Gastrocnemius medialis (tissue), 4 donors: ENCODE measurements around the gene MEX3C. TPM values are rescaled to one million over a fixed set of nuclear protein-coding genes. Genes with fewer than 3 reads are reported as not detected.

ENCODE experiments used
- ATAC-seq, 2 donors: fragments of 150-250 bp; one replicate each; pipeline ENCODE4 v1.9.1; 2016
- DNase-seq, 2 donors: peaks; one replicate each; pipeline ENCODE4 v3.0.0-alpha.2; 2019
- H3K27ac ChIP-seq, 4 donors: fragments of 200-600 bp; sonication (generic); 1 replicate in 1 of 4; 2 replicates in 3 of 4; pipeline ENCODE4 v1.5.1; 2016 to 2018; ENCODE audit warnings: mild to moderate bottlenecking in 2 of 4, moderate library complexity in 1 of 4
- H3K27me3 ChIP-seq, 3 donors: fragments of 200-600 bp; sonication (generic) in 2 of 3; 1 replicate in 1 of 3; 2 replicates in 2 of 3; pipeline versions ENCODE4 v1.5.1 to v1.6.0; 2016 to 2019; ENCODE audit warnings: mild to moderate bottlenecking in 1 of 3, moderate library complexity in 1 of 3
- H3K36me3 ChIP-seq, 2 donors: fragments of 200-600 bp; sonication (generic) in 1 of 2; one replicate each; pipeline ENCODE4 v1.5.1; 2017 to 2018
- H3K4me1 ChIP-seq, 2 donors: fragments of 200-600 bp; sonication (generic) in 1 of 2; one replicate each; pipeline ENCODE4 v1.5.1; 2016 to 2017; ENCODE audit warnings: mild to moderate bottlenecking in 2 of 2
- H3K4me3 ChIP-seq, 4 donors: fragments of 200-600 bp; sonication (generic) in 3 of 4; 1 replicate in 1 of 4; 2 replicates in 3 of 4; pipeline ENCODE4 v1.5.1; 2016 to 2019; ENCODE audit warnings: mild to moderate bottlenecking in 2 of 4
- H3K9me3 ChIP-seq, 3 donors: fragments of 200-600 bp; sonication (generic) in 2 of 3; 1 replicate in 1 of 3; 2 replicates in 2 of 3; pipeline ENCODE4 v1.5.1; 2016 to 2019
- CTCF ChIP-seq, 5 experiments: fragments of 450-650 bp in 3 of 5; fragments of 200-600 bp in 2 of 5; sonication (generic) in 2 of 5; IDR thresholded peaks in 4 of 5; conservative IDR thresholded peaks in 1 of 5; 1 replicate in 4 of 5; 2 replicates in 1 of 5; pipeline ENCODE4 v1.5.1; 2016 to 2019; ENCODE audit warnings: antibody characterized with exemption in 5 of 5, mild to moderate bottlenecking in 3 of 5, moderate library complexity in 3 of 5
- POLR2A ChIP-seq, 2 donors: fragments of 450-650 bp; IDR thresholded peaks; one replicate each; pipeline ENCODE4 v1.6.1; 2017; ENCODE audit warnings: antibody characterized with exemption in 2 of 2, mild to moderate bottlenecking in 2 of 2, moderate library complexity in 2 of 2
- in situ Hi-C, 4 donors: fragments of 200-750 bp; cut with MboI; loops; one replicate each; pipeline versions ENCODE4 v1.15.0 to v1.8.0; 2017; ENCODE audit warnings: low sequenced_read_pairs in 4 of 4
- intact Hi-C: fragments of 100-400 bp; cut with DNase I; formaldehyde crosslinking; loops from one replicate; pipeline ENCODE4 v1.15.1; 2023; ENCODE audit warnings: low total_unique reads
- total RNA-seq, 4 donors: library from RNA; depleted of rRNA; stranded (reverse); fragments of >200 nt; gene quantifications; one replicate each; pipeline versions ENCODE4 v1.1.0 to v1.2.3, GENCODE V29; 2016

Gene MEX3C
- total RNA-seq, 4 donors from 2014 or later = 8.8 to 14.9 (median 12.4) TPM

- in situ Hi-C loops (no loop called here), intact Hi-C loops (no loop called here)
- ATAC-seq = no peak
- Histone ChIP-seq H3K4me3 (no peak overlapping the region), H3K27me3 (no peaks in the 10 kb centered on the region), H3K27ac (no peak overlapping the region), H3K36me3 (no peaks in the 10 kb centered on the region), H3K4me1 (no peaks in the 10 kb centered on the region), H3K9me3 (no peaks in the 10 kb centered on the region)
- TF ChIP-seq POLR2A (IDR thresholded peaks at IDR 0.05) (no peak), CTCF (IDR thresholded peaks at IDR 0.05 in 4 of 5, conservative IDR thresholded peaks at IDR 0.05 in 1 of 5) (no peak)
- no peak for DNase-seq
Measured at GRCh38 chr18:51234117-51235008, 36.9 kb upstream of the MEX3C start.

GRCh38 chr18:51229328-51229727 lies 31.8 kb upstream of the MEX3C start:
- Histone ChIP-seq H3K36me3 (no peaks in the 10 kb centered on the region), H3K4me1 (no peaks in the 10 kb centered on the region), H3K9me3 (no peaks in the 10 kb centered on the region), H3K27ac (no peak overlapping the region), H3K27me3 (no peaks in the 10 kb centered on the region), H3K4me3 (no peak overlapping the region)
- DNase-seq = no peak
- no peak for TF ChIP-seq CTCF (IDR thresholded peaks at IDR 0.05 in 4 of 5, conservative IDR thresholded peaks at IDR 0.05 in 1 of 5)
- intact Hi-C loops = no loop called here
- in situ Hi-C loops = no loop called here
- no peak for ATAC-seq

- intact Hi-C loops (no loop called here), in situ Hi-C loops (no loop called here)
- TF ChIP-seq CTCF (IDR thresholded peaks at IDR 0.05 in 4 of 5, conservative IDR thresholded peaks at IDR 0.05 in 1 of 5) (no peak), POLR2A (IDR thresholded peaks at IDR 0.05) (no peak)
- no peak for DNase-seq
- Histone ChIP-seq H3K27me3 (no peaks in the 10 kb centered on the region), H3K4me1 (no peaks in the 10 kb centered on the region), H3K36me3 (no peaks in the 10 kb centered on the region), H3K27ac (no peak overlapping the region), H3K9me3 (no peaks in the 10 kb centered on the region), H3K4me3 (no peak overlapping the region)
- ATAC-seq = no peak
Measured at GRCh38 chr18:51227660-51228059, 30.2 kb upstream of the MEX3C start.

- Histone ChIP-seq H3K4me3 (no peak overlapping the region), H3K4me1 (no peaks in the 10 kb centered on the region), H3K9me3 (no peaks in the 10 kb centered on the region), H3K27ac (no peak overlapping the region), H3K36me3 (no peaks in the 10 kb centered on the region), H3K27me3 (no peaks in the 10 kb centered on the region)
- in situ Hi-C loops = no loop called here
- ATAC-seq (no peak), DNase-seq (no peak)
- TF ChIP-seq POLR2A (IDR thresholded peaks at IDR 0.05) = no peak
- TF ChIP-seq CTCF (IDR thresholded peaks at IDR 0.05 in 4 of 5, conservative IDR thresholded peaks at IDR 0.05 in 1 of 5) = no peak
- intact Hi-C loops = no loop called here
Measured at GRCh38 chr18:51226587-51227350, 29.3 kb upstream of the MEX3C start.
